GM21360 (cell line): ENCODE measurements around the gene ZFYVE26.
"Not testable (repeated sequence)": the region's sequence is repeated elsewhere in the genome, so short reads cannot be mapped to it uniquely, and the experiment has no call there.

ENCODE experiments used
- ATAC-seq: cut with Tn5 transposase; IDR thresholded peaks from one replicate; pipeline ENCODE4 v1.9.1; 2021; ENCODE audit warnings: mild to moderate bottlenecking, moderate library complexity; ENCODE audit not compliant: unreplicated experiment

Gene ZFYVE26

DNA sequence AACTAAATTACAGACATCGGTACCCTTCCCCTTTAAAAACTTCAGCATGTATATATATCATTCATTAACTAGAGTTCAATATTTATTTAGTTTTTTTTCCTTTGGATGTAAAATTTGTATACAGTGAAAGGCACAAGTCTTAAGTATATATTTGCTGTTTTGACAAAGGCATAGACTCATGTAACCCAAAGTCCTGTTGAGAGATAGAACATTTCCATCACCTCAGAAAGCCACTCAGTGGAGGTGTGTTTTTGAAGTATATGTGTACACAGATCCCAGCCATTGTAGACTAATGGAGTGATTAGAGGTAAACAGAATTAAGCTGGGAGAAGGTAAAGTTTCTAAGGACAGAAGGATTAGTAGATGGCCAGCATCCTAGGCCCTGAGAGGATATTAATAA is 99.3 kb downstream of the ZFYVE26 start:
- no peak for ATAC-seq

DNA sequence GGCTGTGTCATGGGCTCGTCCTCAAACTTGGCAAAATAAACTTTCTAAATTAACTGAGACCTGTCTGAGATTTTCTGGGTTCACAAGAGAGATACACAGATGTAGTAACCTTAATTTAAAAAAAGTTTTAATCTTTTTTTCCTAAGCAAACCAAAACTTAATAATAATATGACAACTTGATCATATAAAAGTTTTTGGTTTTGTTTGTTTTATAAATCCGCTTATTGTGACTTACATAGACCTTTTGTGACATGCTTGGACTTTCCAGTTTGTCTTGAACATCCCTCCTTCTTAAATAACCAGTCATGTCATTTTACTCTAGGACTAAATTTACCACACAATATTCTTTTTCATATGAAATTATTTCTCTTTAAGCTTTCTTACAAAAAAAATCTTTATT is 106.2 kb downstream of the ZFYVE26 start:
- ATAC-seq: no peak

DNA sequence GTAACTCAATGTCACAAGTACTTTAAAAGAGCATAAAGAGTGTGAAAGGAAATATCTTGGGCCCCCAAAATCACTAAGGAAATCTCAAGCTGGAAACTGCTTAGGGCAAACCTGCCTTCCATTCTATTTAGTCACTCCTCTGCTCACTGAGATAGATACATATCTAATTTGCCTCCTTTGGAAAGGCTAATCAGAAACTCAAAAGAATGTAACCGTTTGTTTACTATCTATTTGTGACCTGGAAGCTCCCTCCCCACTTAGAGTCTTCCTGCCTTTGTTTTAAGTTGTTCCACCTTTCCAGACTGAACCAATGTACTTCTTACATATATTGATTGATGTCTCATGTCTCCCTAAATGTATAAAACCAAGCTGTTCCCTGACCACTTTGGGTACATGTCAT is 106.6 kb downstream of the ZFYVE26 start:
- ATAC-seq: not testable (repeated sequence)

DNA sequence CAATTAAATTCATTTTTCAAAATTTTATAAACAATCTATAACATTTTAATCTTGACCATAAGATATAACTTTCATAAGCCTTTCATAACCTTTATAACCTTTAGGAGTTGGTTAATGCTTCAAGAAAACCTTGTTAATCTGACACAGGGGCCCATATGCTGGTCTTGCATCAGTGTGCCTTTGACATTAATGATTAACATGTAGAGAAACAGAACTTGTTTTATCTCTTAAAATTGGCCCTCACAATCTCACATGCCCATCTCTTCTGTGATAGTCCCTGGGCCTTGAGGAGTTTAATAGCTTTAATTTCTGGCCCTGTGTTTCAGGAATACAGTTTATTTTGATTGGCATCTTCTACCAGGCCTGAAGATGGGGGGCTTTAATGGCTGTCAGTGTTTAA is 107.0 kb downstream of the ZFYVE26 start:
- ATAC-seq: not testable (repeated sequence)

DNA sequence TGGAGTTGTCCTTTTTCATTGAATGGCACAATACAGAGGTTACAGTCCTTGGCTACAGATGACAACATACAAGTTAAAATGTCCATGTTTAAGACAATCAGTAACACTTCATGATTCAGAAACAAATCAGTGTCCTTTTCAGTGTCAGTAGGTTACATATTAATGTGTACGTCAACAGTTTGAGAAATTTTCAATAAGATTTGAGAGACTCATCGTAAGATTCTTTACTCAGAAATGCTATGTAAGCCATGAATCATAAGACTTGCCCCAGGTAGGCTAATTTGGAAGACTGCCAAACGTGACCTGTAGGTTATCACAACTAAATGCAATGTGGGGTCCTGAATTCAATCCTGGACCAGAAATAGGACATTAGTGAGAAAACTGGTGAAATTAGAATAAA is 111.2 kb downstream of the ZFYVE26 start:
- ATAC-seq: no peak

DNA sequence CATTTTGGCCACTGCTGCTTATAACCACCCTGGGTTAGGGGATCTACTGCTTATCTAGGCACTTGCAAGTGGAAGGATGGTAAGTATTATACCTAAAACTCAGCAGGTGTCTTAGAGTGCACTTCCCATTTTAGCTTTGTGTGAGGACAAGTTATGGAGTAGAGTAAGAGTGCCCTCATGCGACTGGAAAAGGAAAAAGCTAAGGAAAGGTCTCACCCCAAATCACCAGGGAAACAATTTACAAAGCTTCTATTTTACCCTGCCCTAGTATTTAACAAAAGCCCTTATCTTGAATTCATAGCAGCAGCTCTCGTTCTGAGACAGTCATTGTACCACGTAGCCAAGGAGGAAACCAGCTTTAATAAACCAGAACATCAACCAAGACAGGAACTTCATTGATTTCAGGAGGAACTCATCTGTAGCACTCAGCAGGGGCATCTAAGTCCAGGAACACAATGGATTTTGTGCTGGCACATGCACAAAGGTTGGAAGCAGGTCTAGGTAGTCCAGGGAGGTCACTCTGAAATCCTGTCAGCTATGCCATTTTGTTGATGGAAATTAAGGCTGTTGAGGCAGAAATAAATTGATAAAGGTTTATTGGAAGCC is 111.8 kb downstream of the ZFYVE26 start:
- no peak for ATAC-seq

DNA sequence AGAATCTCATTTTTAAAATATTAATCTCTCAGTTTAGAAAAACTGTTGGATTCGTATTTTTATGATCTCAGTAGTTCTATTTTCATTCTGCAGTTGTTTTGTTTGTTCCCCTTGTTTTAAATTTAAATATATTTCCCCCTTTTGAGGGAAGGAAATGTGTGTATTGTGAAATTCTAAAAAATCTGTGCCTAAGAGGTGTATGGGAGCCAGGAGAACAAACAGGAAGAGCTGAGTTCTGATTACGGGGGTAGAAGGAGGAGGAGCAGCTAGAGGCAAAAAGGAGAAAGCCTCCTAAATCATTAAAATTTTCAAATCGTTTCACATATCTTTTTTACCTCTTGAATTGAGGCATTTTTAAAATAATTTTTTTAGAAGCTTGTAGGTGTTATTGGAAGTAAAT is 112.4 kb downstream of the ZFYVE26 start:
- no peak for ATAC-seq

DNA sequence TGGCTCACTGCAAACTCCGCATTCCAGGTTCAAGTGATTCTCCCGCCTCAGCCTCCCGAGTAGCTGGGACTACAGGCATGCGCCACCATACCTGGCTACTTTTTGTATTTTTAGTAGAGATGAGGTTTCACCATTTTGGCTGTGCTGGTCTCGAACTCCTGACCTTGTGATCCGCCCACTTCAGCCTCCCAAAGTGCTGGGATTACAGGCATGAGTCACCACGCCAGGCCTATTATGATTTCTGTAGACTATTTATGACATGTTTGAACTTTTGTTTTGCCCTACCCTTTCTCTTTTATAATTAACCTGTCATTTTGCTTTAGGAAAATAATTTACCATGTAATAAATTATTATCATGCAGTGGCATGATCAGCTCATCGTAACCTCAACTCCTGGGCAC is 114.9 kb downstream of the ZFYVE26 start, which contains the start of gene RDH12:
Gene RDH12 (plus strand): TSS at position 395 of the 400 bp plus-strand sequence. CDS start 20,757 bp downstream, outside the sequence.
- not testable (repeated sequence) for ATAC-seq

DNA sequence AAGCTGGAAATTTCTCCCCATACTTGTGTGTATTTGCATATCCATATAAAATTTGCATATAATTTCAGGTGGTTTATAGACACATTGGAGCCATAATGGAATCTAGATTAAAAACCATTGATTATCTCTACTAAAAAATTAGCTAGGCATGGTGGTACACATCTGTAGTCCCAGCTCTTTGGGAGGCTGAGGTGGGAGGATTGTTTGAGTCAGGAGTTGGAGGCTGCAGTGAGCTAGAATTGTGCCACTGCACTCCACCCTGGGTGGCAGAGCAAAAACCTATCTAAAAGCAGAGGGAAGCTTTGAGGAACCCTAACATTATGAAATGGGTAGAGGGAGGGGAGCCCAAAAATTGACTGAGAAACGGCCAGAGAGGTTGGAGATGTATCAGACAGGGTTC is 118.2 kb downstream of the ZFYVE26 start:
- no peak for ATAC-seq

DNA sequence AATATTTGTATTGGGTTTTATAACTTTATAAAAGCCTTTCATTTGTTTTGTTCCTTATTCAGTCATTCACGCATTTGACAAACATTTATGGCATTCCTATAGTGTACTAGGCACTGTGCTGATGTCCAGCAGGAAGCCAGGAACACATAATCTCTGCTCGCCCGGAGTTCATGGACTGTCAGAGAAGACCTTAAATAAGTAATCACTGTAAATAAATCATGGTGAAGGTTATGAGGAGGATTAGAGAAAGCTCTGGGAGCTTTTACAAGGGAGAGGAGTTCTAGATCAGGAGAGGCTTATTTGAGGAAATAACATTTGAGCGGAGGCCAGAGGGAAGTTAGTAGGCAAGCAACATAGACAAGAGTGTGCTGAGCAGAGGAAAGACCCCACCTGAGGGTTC is 119.4 kb downstream of the ZFYVE26 start:
- ATAC-seq: no peak
